OCI-LY3 (cell line): Measurements from ENCODE around the gene NRDC.

Experiments used
- H2AFZ ChIP-seq: fragments of 200-600, 300-600 bp; shearing (Covaris generic); 2 replicates; pipeline ENCODE4 v1.6.0; 2014; ENCODE audit warnings: antibody characterized with exemption, low read depth, low read length
- H3K27ac ChIP-seq: fragments of 200-600, 300-600 bp; sonication (generic); 2 replicates; pipeline ENCODE4 v1.5.1; 2014; ENCODE audit warnings: mild to moderate bottlenecking, low read length, moderate library complexity, mixed read lengths
- H3K27me3 ChIP-seq: fragments of 200-600, 300-600 bp; sonication (generic); 2 replicates; pipeline ENCODE4 v1.6.1; 2014; ENCODE audit warnings: low read depth, low read length, mixed read lengths
- H3K36me3 ChIP-seq: fragments of 200-600, 300-600 bp; sonication (generic); replicated peaks from 2 replicates; pipeline ENCODE3; 2014; ENCODE audit warnings: low read depth, low read length, mixed read lengths
- H3K4me1 ChIP-seq: fragments of 300-600, 200-600 bp; sonication (generic); 2 replicates; pipeline ENCODE4 v1.6.1; 2014; ENCODE audit warnings: low read length, mixed read lengths
- H3K4me2 ChIP-seq: fragments of 200-600, 300-600 bp; sonication (generic); 2 replicates; pipeline ENCODE4 v1.6.1; 2014; ENCODE audit warnings: low read length, mixed read lengths
- H3K4me3 ChIP-seq: fragments of 300-600, 200-600 bp; sonication (generic); 2 replicates; pipeline ENCODE4 v1.5.1; 2014; ENCODE audit warnings: antibody characterized with exemption, mild to moderate bottlenecking, low read length, moderate library complexity
- H3K79me2 ChIP-seq: fragments of 300-600, 200-600 bp; shearing (Covaris generic); 2 replicates; pipeline ENCODE4 v1.6.1; 2014; ENCODE audit warnings: mild to moderate bottlenecking, low read length, mixed read lengths
- H3K9ac ChIP-seq: fragments of 300-600, 200-600 bp; shearing (Covaris generic); 2 replicates; pipeline ENCODE4 v1.6.0; 2014; ENCODE audit warnings: mild to moderate bottlenecking, low read length, moderate library complexity
- H3K9me3 ChIP-seq: fragments of 200-600, 300-600 bp; shearing (Covaris generic); 2 replicates; pipeline ENCODE4 v1.6.1; 2014; ENCODE audit warnings: low read length, mixed read lengths; ENCODE audit not compliant: insufficient read depth
- H4K20me1 ChIP-seq: fragments of 200-600, 300-600 bp; sonication (generic); 2 replicates; pipeline ENCODE4 v1.6.1; 2016; ENCODE audit warnings: low read length, mixed read lengths; ENCODE audit not compliant: insufficient read depth
- CTCF ChIP-seq: fragments of 200-600, 300-600 bp; sonication (generic); IDR thresholded peaks from 2 replicates; pipeline ENCODE4 v1.5.1; 2014; ENCODE audit warnings: antibody characterized with exemption, low read length, low read depth
- EZH2phosphoT487 ChIP-seq: fragments of 200-600 bp; shearing (Covaris generic); IDR thresholded peaks from 2 replicates; pipeline ENCODE4 v1.6.1; 2018; ENCODE audit warnings: antibody characterized with exemption, mixed run types, low read depth

Gene NRDC

GRCh38 chr1:51907079-51907702 lies 28.7 kb upstream of the NRDC start:
- Histone ChIP-seq H3K4me3 (no peak overlapping the region), H3K9ac (no peak overlapping the region), H3K4me1 (peaks cover 6% of the 10 kb centered on the region), H3K27ac (no peak overlapping the region), H2AFZ (0 out of 2 replicates have a peak overlapping the region, but pooled peaks have one; percentile 39), H3K27me3 (peaks cover 3% of the 10 kb centered on the region; the same call in 1 of the 2 replicates), H3K9me3 (no peaks in the 10 kb centered on the region), H3K36me3 (no peaks in the 10 kb centered on the region), H3K4me2 (peak overlapping the region; percentile 24), H3K79me2 (no peaks in the 10 kb centered on the region), H4K20me1 (no peaks in the 10 kb centered on the region)
- TF ChIP-seq EZH2phosphoT487: no peak
- TF ChIP-seq CTCF: no peak

GRCh38 chr1:51906306-51907078 lies 28.0 kb upstream of the NRDC start:
- no peak for TF ChIP-seq CTCF
- no peak for TF ChIP-seq EZH2phosphoT487

GRCh38 chr1:51902456-51902855 lies 23.9 kb upstream of the NRDC start:
- Histone ChIP-seq H3K4me3 (no peak overlapping the region), H2AFZ (no peak overlapping the region), H3K4me1 (peaks cover 6% of the 10 kb centered on the region), H3K36me3 (no peaks in the 10 kb centered on the region), H3K79me2 (no peaks in the 10 kb centered on the region), H3K9ac (no peak overlapping the region), H3K4me2 (no peak overlapping the region), H3K27me3 (peaks cover 7% of the 10 kb centered on the region; the same call in 1 of the 2 replicates), H4K20me1 (no peaks in the 10 kb centered on the region), H3K9me3 (no peaks in the 10 kb centered on the region), H3K27ac (no peak overlapping the region)
- no peak for TF ChIP-seq CTCF
- TF ChIP-seq EZH2phosphoT487: no peak

More at GRCh38 chr1:51906306-51907078, 28.0 kb upstream of the NRDC start:
- no peak overlapping the region for H3K27ac ChIP-seq
- peaks cover 3% of the 10 kb centered on the region; the same call in 1 of the 2 replicates for H3K27me3 ChIP-seq
- H3K4me1 ChIP-seq: peaks cover 6% of the 10 kb centered on the region
- no peak overlapping the region for H3K9ac ChIP-seq
- no peaks in the 10 kb centered on the region for H3K36me3 ChIP-seq
- no peak overlapping the region for H2AFZ ChIP-seq
- H3K79me2 ChIP-seq: no peaks in the 10 kb centered on the region
- no peak overlapping the region for H3K4me3 ChIP-seq
- peak overlapping the region; percentile 24; the same call in 1 of the 2 replicates for H3K4me2 ChIP-seq
- no peaks in the 10 kb centered on the region for H3K9me3 ChIP-seq
- H4K20me1 ChIP-seq: no peaks in the 10 kb centered on the region

GRCh38 chr1:51901151-51901550 lies 22.6 kb upstream of the NRDC start:
- H2AFZ ChIP-seq: no peak overlapping the region
- peaks cover 11% of the 10 kb centered on the region; the same call in 1 of the 2 replicates for H3K27me3 ChIP-seq
- peaks cover 5% of the 10 kb centered on the region; the same call in 1 of the 2 replicates for H3K4me1 ChIP-seq
- H4K20me1 ChIP-seq: no peaks in the 10 kb centered on the region
- H3K9me3 ChIP-seq: no peaks in the 10 kb centered on the region
- no peaks in the 10 kb centered on the region for H3K79me2 ChIP-seq
- no peak overlapping the region for H3K4me2 ChIP-seq
- no peak for TF ChIP-seq EZH2phosphoT487
- H3K4me3 ChIP-seq: no peak overlapping the region
- H3K27ac ChIP-seq: no peak overlapping the region
- no peak overlapping the region for H3K9ac ChIP-seq
- H3K36me3 ChIP-seq: no peaks in the 10 kb centered on the region
